HG03354 (cell line): Measurements from ENCODE around the gene SCRN2.

Experiments
- ATAC-seq: cut with Tn5 transposase; IDR thresholded peaks from one replicate; pipeline ENCODE4 v1.9.1; 2021; ENCODE audit warnings: mild to moderate bottlenecking; ENCODE audit not compliant: unreplicated experiment, poor library complexity, severe bottlenecking

SCRN2 gene

DNA sequence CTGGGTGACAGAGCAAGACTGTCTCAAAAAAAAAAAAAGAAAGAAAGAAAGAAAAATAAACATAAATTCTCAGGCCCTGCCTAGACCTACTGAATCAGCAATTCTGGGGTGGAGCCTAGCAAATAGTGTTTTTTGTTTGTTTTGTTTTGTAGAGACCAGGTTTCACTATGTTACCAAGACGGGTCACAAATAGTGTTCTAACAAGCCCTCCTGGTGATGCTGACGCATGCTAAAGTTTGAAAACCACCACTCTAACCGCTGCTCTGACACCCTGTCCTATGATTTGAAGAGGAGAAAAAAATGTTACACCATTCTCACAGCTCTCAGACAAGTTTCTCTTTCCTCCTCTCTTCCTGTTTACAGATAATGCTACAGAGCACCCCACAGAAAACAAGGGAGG is 11.2 kb downstream of the SCRN2 start:
- no peak for ATAC-seq

DNA sequence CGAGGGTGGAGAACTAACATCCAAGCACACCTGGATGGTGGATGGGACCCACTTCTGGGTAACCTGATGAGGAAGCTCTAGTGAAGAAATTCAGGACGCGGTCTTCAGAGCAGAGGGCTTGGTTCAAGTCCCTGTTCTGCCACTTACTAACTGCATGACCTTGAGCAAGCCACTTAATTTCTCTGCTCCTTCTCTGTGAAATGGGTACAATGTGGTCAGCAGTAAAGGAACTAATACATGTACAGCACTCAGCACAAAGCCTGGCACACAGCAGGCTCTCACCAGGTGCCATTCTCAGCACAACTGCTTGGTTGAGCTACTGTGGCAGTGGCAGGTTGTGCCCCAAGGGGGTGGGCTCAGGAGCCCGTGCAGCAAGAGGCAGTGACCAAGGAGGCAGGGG is 17.6 kb downstream of the SCRN2 start:
- ATAC-seq: no peak

DNA sequence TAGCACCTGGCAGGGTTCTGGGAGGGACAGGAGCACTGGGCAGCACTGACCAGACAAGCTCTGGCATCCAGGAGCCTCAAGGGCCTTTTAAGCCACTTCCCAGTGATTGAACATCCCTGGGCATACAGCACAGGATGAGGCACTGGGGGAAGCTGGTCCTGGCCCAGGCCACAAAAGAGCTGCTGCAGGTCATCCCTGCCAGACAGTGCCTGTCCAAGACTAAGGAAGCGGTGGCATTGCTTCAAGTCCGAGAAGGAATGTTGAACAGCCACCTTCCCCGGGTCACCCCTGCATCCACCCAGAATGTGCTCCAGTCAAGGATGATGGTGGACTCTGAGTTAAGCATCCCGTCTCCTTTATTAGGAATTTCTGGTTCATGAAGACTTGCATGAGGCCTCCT is 18.3 kb downstream of the SCRN2 start:
- no peak for ATAC-seq

DNA sequence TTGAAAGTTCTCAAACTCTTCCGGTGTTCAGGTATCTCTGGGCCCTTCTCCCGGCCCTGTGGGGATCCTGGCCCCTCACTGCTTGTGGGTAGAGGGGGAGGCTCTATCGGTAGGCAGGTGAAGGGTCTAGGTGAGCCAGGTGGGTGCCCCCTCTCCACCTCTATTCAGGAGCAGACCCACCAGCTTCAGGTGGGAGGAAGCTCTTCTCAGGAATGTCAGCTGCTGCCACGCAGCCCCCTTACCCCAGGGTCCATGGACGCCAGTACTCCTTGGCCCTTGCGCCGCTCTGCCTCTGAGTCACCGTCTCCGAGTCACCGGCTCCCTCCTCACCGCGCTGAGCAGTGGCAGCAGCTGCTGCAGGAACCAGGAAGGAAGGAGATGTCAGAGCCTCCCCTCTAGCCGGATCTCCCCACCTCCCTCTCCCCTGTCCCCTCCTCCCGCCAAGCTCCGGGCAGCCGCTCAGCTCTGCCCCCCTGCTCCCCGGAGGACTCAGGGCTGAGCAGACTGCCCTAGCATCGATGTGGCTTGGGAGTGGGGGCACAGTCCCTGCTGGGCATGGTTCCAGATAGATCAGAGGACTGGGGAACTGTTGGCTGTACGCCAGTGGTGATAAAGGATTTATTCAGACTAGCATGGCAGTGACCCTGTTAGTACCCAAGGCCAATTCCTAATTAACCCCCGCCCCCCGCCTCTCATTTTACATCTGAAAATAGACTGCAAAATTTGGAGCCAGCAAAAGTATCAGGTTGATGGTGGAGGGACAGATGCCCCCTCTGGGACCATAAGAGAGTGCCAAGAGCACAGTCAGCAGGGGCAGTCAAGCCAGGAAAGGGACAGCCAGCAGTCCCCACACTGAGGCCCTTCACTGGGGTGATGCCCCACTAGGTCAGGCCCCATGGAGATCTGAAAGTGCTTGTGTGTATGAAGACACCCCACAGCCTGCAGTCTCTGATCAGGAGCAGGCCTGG is 19.4 kb downstream of the SCRN2 start, which contains the start of gene OSBPL7:
Gene OSBPL7, minus strand, starts transcription at position 371 of the 968 bp plus-strand sequence. CDS start 1,516 bp downstream, outside the sequence.
- ATAC-seq: peak; percentile 84

DNA sequence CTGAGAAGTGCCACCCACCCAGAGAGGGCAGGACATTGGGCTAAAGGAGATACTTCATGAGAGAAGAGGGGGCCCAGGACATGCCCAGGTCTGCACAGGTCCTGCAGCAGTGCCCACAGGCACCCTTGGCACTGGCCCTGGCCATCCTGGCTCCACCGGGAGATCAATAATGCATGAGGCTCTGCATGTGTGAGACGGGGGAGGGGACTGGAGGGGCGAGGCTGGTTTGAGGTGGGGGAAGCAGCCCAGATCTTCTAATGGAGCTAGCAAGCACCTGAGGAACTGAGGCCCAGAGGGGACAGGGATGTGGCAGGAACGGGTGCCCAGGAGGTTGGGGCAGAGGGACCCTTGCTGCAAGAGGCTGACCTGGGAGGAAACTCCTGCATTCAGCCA is 20.0 kb downstream of the SCRN2 start:
- ATAC-seq: no peak

DNA sequence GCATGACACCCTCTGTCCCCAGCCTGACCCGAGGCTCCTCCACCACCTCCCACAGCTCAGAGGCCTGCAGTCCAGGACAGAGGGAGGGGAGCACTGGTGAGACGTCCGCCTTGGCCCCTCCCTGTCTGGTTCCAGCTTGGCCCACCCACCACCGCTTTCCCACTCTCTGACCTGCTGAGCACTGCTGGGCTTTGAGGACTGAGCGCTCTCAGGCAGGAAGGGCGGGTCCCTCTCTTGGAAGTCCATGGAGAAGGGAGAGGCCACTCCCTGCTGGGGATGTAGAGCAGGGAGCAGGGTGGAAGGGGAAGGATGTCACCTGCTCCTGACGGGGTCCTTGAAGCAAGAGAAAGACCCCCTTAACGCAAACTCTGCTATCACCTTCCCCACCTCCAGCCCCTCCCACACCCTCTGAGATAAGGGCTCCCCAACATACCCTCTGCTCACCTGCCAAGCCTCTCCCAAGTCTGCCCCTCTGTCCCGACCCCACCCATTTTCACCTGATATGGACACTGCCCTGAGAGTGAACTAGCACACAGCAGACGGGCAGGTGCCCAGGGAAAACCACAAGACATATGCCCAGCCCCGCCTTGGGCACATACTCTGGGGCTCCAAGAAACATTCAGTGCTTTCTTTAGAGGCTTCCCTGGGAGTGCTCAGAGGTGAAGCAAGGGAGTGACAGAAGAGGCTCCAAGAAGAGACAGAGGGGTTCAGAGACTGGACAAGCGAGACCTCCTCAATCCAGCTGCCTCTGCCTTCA is 20.9 kb downstream of the SCRN2 start:
- no peak for ATAC-seq

DNA sequence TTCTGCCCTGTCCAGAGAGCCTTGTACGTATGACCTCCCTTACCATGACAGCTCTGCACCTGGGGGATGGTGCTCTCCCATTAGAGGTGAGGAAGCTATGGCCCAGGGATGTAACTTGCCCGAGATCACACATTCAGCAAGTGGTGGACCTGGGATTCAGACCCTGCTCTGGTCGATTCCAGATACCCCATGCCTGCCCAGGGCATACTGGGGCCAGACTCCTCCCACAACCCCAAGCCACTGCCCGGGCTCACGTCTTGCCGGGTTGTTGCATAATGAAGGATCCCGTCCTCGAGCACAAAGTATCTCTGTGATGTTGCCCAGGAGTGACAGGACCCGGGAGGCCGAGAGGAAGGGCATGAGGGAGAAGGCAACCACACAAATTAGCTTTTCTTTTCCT is 21.6 kb downstream of the SCRN2 start:
- no peak for ATAC-seq

DNA sequence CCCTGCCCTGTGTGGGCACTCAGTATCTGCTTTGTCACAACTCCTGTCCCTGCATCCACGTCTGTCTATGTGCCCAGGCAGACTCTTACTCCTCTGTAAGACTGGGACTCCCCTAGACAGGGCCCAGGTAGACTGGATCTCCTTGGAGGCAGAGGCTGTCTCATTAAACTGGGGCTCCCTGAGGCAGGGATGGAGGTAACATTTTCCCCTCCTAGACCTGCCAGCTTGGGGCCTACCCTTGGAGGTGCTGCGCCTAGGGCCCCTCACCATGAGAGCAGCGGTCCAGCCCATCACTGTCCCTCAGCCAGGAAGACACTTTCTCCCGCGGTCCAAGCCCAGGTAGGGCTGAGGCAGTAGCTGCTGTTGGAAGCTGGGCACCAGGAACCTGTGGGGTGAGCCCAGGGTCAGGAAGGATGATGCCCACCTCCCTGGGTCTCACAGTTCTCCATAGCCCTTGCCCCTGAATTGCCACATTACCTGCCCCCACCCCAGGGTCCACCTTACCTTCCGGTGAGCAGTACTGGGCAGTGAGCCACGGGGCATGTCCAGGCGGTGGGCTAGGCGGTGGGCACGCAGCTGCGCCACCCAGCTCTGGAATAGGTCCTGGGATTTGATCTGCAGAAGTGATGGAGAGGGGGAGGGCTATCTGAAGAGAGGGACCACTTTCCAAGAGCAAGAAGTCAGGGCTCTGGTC is 22.9 kb downstream of the SCRN2 start:
- no peak for ATAC-seq

DNA sequence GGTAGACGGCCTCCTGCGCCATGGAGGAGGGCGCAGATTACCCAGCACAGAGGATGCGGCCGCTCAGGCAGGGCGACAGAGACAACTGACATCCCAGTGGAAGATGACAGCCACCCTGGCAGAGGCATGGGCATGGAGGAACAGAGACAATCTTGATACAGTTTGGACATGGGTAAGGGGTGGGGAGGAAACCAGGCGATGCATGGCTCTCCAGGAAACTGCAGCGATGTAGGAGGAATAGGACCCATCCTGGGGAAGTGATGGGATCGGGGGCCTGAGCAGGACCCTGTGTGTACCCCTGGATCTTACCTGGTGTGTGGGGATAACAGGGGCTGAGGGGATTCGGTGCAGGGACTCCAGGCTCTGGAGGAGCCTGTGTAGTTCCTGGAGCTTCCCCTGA is 24.1 kb downstream of the SCRN2 start:
- ATAC-seq: no peak

DNA sequence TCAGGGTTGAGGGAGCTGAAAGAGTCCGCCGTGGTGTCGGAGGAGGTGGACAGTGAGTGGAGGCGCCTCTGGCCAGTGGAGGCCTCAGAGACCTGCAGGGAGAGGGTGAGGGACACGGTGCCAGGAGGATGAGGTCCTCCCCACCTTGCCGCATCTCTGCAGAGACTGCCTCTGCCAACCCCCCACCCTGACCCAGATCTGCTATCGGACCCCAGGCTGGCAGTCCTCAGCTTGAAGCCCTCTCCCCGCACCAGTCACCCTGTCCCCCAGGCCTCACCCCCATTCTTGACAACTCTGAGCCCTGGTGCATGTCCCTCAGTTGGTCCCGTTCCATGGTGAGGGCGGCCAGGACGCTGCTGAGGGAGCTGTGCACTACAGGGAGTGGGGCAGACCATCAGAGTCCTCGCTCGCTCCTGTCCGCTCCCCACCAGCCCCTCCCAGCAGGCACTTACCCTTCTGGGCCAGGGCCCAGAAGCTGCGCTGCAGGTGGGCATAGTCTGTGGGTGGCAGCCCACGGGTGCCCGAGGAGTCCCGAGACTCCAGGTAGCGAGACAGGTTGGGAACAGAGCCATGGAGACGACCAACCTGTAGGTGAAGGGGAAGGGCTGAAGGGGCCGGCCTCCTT is 24.9 kb downstream of the SCRN2 start:
- no peak for ATAC-seq

DNA sequence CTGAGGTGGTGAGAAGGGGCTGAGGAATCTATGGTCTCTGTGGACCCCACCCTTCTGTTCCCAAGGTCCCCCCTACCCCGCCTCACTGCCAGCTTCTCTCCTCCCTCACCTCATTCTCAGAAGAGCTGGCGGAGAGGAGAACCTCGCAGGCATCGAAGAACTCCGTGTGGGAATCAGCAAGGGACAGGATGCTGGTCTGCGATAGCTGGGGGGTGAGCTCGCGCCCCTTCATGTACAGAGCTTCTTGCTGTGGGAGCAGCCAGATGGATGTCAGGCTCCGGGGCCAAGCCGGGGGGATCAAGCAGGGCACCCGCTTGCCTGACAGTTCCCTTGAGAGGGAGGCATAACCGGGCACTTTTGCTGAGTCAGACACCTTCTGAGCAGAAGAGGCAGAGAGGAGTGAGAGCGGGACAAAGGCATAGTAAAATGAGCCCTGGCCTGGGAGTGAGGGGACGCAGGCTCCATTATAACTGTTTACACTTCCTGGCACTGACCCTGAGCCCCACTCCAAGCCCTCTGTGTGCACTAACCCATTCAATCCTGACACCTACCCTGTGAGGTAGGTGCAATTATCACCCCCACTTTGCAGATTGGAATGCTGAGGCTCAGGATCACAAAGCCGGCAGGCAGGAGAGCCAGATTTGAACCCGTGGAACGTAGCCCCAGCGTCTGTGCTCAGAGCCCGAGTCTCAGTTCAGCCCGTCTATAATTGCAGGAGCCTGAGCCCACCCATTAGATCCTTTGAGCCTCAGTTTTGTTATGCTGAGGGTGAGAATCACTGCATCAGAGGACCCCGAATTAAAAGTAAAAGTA is 25.8 kb downstream of the SCRN2 start:
- no peak for ATAC-seq

DNA sequence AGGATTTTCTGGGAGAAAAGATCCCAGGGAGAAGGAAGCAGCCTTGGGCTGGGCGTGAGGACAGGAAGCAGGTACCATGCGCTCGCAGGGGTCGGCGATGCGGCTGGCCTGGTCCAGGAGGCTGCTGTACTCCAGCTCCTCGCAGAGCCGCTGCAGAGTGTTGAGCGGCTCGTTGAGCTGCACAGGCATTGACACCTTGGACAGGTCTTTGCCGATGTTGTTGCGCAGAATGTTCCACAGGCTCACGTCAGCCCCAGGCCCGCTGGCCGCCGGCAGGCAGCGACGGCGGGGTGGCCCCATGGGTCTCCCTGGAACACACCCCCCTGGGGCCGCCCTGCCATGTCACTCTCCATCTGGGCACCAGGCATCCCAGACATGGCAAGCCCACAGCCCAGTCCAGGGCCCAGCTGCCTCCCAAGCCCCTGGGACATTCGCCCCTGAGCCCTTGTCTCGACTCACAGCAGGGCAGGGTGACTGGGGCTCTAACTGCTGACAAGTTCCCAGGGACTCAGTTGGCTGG is 27.5 kb downstream of the SCRN2 start:
- ATAC-seq: no peak

DNA sequence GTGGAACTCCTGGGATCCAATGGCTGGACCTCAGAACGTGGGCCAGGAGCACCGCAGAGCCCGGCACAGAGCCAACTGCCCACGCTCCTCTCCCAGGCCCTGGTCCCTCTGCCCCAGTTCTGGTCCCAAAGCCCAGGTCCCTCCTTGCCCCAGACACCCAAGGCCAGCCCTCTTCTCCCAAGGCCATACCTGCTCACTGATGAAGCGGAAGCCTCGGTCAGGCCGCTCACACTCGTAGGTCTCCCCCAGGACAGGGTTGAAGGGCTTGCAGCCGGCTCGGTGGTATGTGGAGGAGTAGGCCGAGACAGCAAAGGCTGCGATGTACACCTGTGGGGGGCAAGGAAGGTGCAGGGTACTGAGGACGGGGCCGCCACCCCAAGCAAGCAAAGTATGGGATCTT is 28.0 kb downstream of the SCRN2 start:
- ATAC-seq: no peak

DNA sequence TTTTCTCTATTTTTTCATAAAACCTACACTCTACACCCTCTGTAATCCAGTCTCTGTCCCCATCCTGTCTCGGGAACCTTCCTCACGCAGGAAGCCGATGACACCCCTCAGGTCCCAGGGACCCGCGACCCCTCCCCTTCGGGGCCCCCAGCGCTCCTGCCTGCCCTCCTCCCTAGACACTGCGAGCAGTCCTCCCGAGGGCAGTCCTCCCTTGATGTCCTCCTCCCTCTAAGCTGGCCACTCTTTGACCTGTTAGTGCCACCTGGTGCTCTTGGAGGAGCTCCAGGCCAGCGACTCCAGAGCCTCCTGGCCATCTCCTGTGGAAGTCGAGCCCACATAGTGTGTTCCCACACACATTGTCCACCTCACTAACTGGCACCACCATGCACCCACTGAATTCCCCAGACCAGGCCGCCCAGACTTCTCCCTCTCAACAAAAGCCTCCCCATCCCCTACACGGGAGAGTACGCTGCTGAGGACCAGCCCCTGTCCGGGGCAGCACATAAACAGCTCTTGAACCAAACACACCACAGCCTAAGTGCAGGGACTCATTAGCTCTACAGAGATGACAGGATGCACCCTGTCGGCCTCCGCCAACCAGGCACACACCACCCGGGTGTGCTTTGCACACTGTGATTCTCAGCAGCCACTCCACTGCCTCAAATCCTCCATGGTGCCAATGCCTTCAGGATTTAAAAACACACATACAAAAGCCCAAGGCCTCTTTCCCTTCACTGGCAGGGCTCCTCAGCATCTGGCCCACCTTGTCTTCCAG is 28.7 kb downstream of the SCRN2 start:
- ATAC-seq: no peak

DNA sequence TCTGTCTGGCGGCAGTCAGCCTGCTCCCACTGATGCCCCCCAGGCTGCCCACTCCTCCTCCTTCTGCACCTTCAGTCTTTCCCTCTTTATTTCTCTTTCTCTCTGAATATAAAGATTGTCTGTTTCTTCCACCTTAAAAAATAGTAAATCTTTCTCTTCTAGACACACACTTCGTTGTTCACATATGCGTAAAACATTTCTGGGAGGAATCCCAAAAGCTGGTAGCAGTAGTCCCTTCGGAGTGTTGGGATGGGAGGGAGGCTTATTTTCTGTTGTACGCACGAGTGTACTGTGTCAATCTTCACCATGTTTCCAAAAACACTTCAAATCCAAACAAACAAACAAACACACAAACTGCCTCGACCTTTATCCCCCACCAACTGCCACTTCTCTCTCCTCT is 29.4 kb downstream of the SCRN2 start:
- no peak for ATAC-seq

DNA sequence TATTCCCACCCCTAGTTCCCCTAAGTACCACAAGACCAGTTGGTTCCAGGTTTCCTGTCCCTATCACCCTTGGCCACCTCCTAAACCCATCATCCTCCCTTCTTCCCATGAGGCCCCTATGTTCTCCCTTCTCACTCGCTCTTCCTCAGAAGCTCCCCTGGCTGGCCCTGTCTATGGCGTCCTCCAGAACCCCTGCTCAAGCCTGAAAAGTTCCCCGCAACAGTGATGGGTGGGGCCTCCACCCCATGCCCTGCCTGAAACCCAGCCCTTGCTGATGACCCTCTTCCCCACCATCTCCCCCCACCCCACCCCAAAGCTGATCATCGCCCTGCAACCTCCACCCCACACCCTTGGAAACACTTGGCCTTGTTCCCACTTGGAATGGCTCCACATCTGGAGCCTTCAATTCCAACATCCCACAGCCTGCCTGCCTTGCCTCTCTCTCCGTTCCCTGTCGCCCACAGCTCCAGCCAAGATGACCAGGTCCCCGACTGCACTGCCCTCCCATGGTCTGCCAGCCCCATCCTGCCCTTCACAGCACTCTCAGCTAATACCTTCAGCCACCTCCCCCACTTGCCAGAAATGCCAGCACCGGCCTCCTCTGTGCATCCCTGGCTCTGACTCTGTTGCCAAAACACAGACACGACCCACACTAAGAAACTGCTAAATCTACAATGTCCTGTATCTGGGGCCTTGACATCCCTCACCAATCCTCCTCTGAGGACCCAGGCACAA is 30.0 kb downstream of the SCRN2 start:
- no peak for ATAC-seq

DNA sequence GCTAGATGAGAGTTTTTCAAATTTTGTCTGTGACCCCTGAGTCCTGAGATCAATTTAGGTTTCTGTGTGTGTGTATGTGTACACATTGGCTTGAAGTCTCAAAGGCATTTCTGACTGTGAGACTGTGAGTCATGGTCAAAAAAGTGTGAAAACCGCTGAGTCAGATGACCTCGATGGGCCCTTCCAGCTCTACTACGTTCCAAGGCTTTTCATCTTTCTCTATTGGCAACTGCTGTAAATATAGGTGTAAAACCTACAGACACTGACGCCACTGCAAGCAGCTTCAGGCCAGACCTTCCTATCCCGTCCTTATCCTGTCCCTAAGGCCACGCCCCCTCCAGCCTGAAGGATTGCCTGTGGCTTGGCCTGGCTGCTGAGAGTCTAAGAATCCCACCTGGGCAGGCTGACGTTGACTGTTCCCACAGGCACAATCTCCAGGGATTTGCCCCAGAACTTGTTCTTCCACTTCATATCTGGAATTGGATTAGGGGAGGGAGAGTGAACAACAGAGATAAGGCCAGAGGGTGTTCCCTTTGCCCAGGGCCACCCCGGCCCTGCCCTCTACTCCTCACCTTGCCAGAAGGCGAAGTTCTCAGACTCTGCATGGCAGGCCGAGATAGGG is 30.8 kb downstream of the SCRN2 start:
- ATAC-seq: no peak
